DMS114 treated with DMSO at 0.1 percent for 48 hours (cell line): ENCODE data around the gene FIBCD1.

ENCODE experiments used
- DNase-seq: peaks from one replicate; lab custom pipeline; 2025; ENCODE audit not compliant: unreplicated experiment; lab: John Stamatoyannopoulos, UW

The FIBCD1 gene

DNA sequence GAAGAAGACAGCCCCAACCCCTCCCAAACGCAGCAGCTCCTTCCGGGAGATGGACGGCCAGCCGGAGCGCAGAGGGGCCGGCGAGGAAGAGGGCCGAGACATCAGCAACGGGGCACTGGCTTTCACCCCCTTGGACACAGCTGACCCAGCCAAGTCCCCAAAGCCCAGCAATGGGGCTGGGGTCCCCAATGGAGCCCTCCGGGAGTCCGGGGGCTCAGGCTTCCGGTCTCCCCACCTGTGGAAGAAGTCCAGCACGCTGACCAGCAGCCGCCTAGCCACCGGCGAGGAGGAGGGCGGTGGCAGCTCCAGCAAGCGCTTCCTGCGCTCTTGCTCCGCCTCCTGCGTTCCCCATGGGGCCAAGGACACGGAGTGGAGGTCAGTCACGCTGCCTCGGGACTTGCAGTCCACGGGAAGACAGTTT is 54.9 kb downstream of the FIBCD1 start:
- no peak for DNase-seq

DNA sequence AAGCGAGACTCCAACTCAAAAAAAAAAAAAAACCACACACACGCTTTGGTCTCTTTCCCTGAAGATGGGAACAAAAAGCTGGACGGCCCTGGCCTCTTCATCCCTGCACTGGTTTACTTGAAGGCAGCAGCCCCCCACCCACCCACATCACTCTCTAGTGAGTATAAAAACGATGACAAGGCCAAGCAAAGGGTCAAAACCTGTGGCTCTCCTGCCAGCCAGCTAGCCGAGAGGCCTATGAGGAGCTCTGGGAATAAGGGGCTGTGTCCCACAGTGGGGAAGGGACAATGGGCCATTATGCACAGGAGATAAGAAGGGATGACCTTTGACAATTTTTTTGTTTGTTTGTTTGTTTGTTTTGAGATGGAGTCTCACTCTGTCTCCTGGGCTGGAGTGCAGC is 55.6 kb downstream of the FIBCD1 start:
- no peak for DNase-seq

DNA sequence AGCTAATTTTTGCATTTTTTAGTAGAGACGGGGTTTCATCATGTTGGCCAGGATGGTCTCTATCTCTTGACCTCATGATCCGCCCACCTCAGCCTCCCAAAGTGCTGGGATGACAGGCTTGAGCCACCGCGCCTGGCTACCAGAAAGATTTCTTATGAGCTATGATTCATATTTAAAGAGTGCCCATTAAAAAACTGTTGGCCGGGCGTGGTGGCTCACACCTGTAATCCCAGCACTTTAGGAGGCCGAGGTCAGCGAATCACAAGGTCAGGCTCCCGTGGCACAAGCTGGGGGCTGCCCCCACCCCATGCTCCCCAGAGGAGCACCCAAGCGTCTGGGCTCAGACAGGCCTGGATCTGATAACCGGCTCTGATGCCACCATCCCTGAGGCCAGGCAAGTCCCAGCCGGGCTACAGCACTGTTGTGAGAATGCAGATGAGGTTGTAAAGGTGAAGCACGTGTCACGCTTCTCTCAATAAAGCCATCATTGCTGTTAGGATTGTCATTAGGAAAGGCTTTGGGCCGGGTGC is 56.3 kb downstream of the FIBCD1 start:
- DNase-seq, result no peak

- DNase-seq, result no peak
Measured at GRCh38 chr9:130881516-130881915, 57.5 kb downstream of the FIBCD1 start.

GRCh38 chr9:130880599-130881220 is 58.3 kb downstream of the FIBCD1 start:
- no peak for DNase-seq

GRCh38 chr9:130879863-130880411 is 59.1 kb downstream of the FIBCD1 start:
- no peak for DNase-seq

DNA sequence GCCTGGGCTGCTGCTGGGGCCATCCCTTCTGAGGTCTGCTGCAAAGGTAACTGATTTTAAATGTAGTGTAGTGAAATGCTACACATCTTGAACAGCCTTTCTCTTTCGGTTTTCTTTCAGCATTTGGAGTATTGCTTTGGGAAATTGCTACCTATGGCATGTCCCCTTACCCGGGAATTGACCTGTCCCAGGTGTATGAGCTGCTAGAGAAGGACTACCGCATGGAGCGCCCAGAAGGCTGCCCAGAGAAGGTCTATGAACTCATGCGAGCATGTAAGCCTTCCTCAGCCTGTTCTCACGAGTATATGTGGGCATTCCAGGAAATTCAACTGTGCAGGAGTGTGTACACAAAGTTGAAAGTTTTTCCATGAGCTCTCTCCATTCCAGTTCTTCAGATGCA is 60.8 kb downstream of the FIBCD1 start:
- DNase-seq, result no peak

- no peak for DNase-seq
Measured at GRCh38 chr9:130877300-130877699, 61.7 kb downstream of the FIBCD1 start.

GRCh38 chr9:130874783-130875182 is 64.3 kb downstream of the FIBCD1 start:
- no peak for DNase-seq

- DNase-seq, result no peak
Measured at GRCh38 chr9:130873966-130874365, 65.1 kb downstream of the FIBCD1 start.

DNA sequence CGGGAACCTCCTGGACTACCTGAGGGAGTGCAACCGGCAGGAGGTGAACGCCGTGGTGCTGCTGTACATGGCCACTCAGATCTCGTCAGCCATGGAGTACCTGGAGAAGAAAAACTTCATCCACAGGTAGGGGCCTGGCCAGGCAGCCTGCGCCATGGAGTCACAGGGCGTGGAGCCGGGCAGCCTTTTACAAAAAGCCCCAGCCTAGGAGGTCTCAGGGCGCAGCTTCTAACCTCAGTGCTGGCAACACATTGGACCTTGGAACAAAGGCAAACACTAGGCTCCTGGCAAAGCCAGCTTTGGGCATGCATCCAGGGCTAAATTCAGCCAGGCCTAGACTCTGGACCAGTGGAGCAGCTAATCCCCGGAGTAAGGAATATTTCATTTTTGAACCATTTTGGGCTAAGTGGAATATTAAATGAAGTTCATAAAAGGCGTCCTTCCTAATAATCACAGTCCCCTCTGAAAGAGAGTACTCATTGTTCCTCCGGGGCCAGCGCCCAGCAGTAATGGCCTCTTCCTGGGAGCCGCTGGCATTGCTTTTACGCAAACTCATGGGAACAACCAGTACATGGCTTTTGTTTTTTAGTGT is 66.0 kb downstream of the FIBCD1 start:
- no peak for DNase-seq

- DNase-seq, result no peak
Measured at GRCh38 chr9:130872508-130872907, 66.5 kb downstream of the FIBCD1 start.

DNA sequence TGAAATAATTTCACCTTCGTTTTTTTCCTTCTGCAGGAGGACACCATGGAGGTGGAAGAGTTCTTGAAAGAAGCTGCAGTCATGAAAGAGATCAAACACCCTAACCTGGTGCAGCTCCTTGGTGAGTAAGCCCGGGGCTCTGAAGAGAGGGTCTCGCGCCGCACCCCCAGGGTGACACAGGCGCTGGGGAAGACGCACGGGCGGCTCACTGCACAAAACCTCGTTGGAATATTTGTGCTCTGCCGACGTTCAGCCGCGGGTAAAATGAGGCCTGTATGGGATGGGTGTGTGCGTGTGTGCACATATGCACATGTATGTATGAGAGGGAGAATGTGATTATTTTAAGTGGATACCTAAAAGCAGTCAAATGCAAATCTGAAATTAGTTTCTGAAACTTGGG is 67.0 kb downstream of the FIBCD1 start:
- no peak for DNase-seq

DNA sequence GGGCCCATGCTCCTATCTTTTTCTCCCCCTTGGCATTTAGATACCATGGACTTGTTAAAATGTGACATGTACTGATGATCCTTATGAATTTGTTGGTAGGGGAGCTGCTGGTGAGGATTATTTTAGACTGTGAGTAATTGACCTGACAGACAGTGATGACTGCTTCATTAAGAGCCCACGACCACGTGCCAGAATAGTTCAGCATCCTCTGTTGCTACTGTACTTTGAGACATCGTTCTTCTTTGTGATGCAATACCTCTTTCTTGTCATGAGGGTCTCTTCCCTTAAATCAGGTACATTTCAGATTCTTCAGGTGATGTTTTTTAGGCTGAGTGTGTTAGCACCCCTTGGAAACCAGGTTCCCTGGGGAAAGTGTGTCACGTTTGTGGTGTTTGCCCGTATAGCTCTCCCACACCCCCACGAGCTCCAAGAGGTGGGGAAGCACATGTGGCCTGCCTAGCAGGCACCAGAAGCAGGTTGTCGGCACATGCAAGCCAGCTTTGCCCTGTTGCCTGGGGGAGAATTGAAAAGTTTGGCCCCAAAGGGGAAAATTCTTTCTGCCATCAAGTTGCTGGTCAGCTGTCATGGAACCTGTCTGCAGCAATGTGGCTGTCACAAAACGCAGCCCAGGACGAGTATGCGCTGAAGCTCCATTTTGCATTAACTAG is 67.5 kb downstream of the FIBCD1 start:
- no peak for DNase-seq

DNA sequence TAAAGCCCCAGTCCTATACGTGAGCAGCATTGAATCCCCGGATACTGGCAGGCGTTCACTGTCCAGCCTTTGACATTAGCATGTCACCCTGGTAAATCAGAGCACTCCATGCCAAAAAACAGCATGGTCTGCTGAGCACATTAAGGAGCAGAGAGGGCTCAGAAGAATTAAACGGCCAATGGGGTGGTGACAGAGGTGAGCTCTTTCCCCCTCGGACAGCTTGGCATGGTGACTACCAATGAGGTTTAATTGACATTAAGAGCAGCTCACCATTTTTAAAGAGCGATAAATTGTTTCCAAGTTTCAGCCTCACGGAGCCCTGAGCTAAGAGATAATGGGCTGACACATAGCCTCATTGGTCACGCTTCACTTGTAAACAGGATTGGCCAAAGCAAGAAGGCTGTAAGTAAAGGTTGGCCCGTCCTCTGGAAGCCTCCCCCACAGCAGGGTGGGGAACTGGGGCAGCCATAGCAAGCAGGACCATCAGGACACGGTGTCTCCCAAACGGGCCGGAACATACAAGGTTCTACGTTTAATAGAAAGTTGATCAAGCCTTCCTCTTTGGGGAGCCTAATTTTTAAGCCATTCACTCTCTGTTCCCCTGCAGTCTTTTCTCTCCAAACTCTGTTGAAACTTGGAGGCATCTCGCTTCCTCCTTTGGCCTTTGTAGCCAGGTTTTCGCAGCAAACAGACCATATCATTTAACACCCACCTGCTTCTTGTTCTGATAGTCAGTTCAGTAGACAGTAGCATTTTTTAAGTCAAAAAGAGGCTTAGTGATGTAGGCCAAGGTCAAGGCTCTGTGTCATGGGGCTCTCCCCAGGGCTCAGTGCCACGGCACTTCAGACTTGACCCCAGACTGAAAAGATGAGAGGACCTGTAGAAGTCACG is 68.3 kb downstream of the FIBCD1 start:
- DNase-seq, result no peak

GRCh38 chr9:130869250-130869649 is 69.8 kb downstream of the FIBCD1 start:
- DNase-seq, result no peak

GRCh38 chr9:130868230-130868629 is 70.8 kb downstream of the FIBCD1 start:
- no peak for DNase-seq

DNA sequence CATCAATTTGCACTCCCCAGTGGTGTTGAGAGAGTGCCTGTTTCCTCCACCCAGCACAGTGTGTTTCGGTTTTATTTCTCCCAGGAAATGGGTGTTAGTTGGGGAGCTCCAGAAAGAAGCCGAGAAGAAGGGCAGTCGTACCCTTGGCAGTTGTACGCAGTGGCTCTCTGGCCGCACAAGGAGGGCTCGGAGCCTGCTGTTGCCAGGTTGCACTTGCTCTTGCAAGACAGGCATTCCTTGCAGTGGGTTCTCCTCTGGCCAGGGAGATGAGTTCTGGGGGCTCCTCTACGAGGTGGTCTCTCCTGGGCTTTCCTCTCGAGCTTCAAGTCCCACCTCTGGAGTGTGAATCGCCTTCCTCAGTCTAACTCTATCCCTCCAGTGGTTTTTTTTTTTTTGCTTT is 71.5 kb downstream of the FIBCD1 start:
- no peak for DNase-seq

DNA sequence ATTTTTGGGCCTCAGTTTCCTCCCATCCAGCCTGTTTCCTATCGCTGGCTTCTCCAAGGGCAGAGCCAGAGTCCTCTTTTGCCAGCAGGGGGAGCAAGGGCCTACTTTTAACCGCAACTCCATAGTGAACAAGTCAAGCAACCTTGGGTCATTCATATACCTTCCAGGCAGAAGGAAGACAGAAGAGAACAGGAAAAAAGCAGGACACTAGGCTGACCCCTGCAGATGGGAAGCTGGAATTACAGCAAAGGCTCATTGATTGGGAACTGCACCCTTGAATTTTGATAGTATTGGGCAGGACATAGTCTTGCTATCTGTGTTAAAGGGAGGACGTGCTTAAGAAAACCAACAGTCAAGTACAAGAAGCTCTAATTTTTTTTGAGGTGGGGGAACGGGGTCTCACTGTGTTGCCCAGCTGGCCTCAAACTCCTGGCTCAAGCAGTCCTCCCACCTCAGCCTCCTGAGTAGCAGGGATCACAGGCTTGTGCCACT is 72.5 kb downstream of the FIBCD1 start:
- peak; percentile 61 for DNase-seq

GRCh38 chr9:130865921-130866320 is 73.1 kb downstream of the FIBCD1 start:
- no peak for DNase-seq

- DNase-seq, result no peak
Measured at GRCh38 chr9:130864541-130864940, 74.5 kb downstream of the FIBCD1 start.
